Duodenal mucosa (tissue), 2 donors: ENCODE results near the gene BRAP.

Experiments used
- H3K27ac ChIP-seq: one replicate; pipeline ENCODE4 v1.7.0; 2013; ENCODE audit warnings: low read depth, low read length
- H3K27me3 ChIP-seq, 2 donors: one replicate each; pipeline ENCODE4 v1.7.0; 2013; ENCODE audit warnings: low read length in 2 of 2, control low read depth in 1 of 2; ENCODE audit not compliant: insufficient read depth in 2 of 2, control insufficient read depth in 1 of 2
- H3K36me3 ChIP-seq, 2 donors: one replicate each; pipeline ENCODE4 v1.7.0; 2013; ENCODE audit warnings: low read length in 2 of 2, control low read depth in 1 of 2; ENCODE audit not compliant: insufficient read depth in 2 of 2, control insufficient read depth in 1 of 2
- H3K4me1 ChIP-seq, 2 donors: one replicate each; pipeline ENCODE4 v1.7.0; 2013; ENCODE audit warnings: low read length in 2 of 2, control low read depth in 1 of 2; ENCODE audit not compliant: insufficient read depth in 2 of 2, control insufficient read depth in 1 of 2
- H3K4me3 ChIP-seq, 2 donors: one replicate each; pipeline ENCODE4 v1.7.0; 2013; ENCODE audit warnings: low read length in 2 of 2, low read depth in 1 of 2
- H3K9ac ChIP-seq, 2 donors: one replicate each; pipeline ENCODE4 v1.7.0; 2013; ENCODE audit warnings: low read length in 2 of 2, low read depth in 1 of 2
- H3K9me3 ChIP-seq, 2 donors: one replicate each; pipeline ENCODE4 v1.7.0; 2013; ENCODE audit warnings: low read length in 2 of 2, control low read depth in 1 of 2; ENCODE audit not compliant: control insufficient read depth in 1 of 2

Gene BRAP

GRCh38 chr12:111645433-111645832 lies 40.3 kb downstream of the BRAP start:
- peaks cover 6 to 8% of the 10 kb centered on the region in 2 donors for H3K4me1 ChIP-seq
- peaks cover 17 to 72% of the 10 kb centered on the region in 2 donors for H3K36me3 ChIP-seq
- H3K27me3 ChIP-seq = no peaks in the 10 kb centered on the region
- no peak overlapping the region for H3K27ac ChIP-seq
- no peaks in the 10 kb centered on the region for H3K9me3 ChIP-seq
- no peak overlapping the region for H3K9ac ChIP-seq
- no peak overlapping the region for H3K4me3 ChIP-seq

GRCh38 chr12:111643427-111643826 lies 42.3 kb downstream of the BRAP start:
- no peak overlapping the region for H3K27ac ChIP-seq
- H3K27me3 ChIP-seq = no peaks in the 10 kb centered on the region
- H3K4me3 ChIP-seq = no peak overlapping the region
- no peaks in the 10 kb centered on the region for H3K9me3 ChIP-seq
- no peak overlapping the region for H3K9ac ChIP-seq
- H3K4me1 ChIP-seq = peaks cover 6 to 8% of the 10 kb centered on the region in 2 donors
- H3K36me3 ChIP-seq = peaks cover 9 to 60% of the 10 kb centered on the region in 2 donors

- no peaks in the 10 kb centered on the region for H3K27me3 ChIP-seq
- no peak overlapping the region for H3K9ac ChIP-seq
- peaks cover 9 to 60% of the 10 kb centered on the region in 2 donors for H3K36me3 ChIP-seq
- peaks cover 6 to 8% of the 10 kb centered on the region in 2 donors for H3K4me1 ChIP-seq
- peak overlapping the region; percentile 3 for H3K27ac ChIP-seq
- H3K4me3 ChIP-seq = no peak overlapping the region
- no peaks in the 10 kb centered on the region for H3K9me3 ChIP-seq
Observed at GRCh38 chr12:111642681-111643426, 42.9 kb downstream of the BRAP start.

- H3K27me3 ChIP-seq = no peaks in the 10 kb centered on the region
- H3K27ac ChIP-seq = no peak overlapping the region
- no peak overlapping the region for H3K4me3 ChIP-seq
- H3K9me3 ChIP-seq = no peaks in the 10 kb centered on the region
- peaks cover 6 to 10% of the 10 kb centered on the region in 2 donors for H3K4me1 ChIP-seq
- peaks cover 9 to 39% of the 10 kb centered on the region in 2 donors for H3K36me3 ChIP-seq
- no peak overlapping the region for H3K9ac ChIP-seq
Observed at GRCh38 chr12:111640506-111640905, 45.2 kb downstream of the BRAP start.

- Histone ChIP-seq H3K27ac (no peak overlapping the region), H3K9me3 (no peaks in the 10 kb centered on the region), H3K4me3 (no peak overlapping the region), H3K27me3 (no peaks in the 10 kb centered on the region), H3K4me1 (peaks cover 5 to 6% of the 10 kb centered on the region in 2 donors), H3K9ac (no peak overlapping the region), H3K36me3 (peaks cover 0 to 20% of the 10 kb centered on the region in 2 donors)
Observed at GRCh38 chr12:111638556-111638955, 47.2 kb downstream of the BRAP start.

- Histone ChIP-seq H3K27me3 (no peaks in the 10 kb centered on the region), H3K9me3 (no peaks in the 10 kb centered on the region), H3K36me3 (peaks cover 0 to 4% of the 10 kb centered on the region in 2 donors), H3K4me1 (peaks cover 0 to 3% of the 10 kb centered on the region in 2 donors), H3K27ac (no peak overlapping the region), H3K9ac (no peak overlapping the region), H3K4me3 (no peak overlapping the region)
Observed at GRCh38 chr12:111636209-111636945, 49.4 kb downstream of the BRAP start.

GRCh38 chr12:111635524-111635923 lies 50.2 kb downstream of the BRAP start:
- Histone ChIP-seq H3K9me3 (no peaks in the 10 kb centered on the region), H3K36me3 (peaks cover 0 to 3% of the 10 kb centered on the region in 2 donors), H3K9ac (no peak overlapping the region)

GRCh38 chr12:111628505-111629260 lies 57.1 kb downstream of the BRAP start:
- Histone ChIP-seq H3K36me3 (no peaks in the 10 kb centered on the region), H3K4me1 (no peaks in the 10 kb centered on the region), H3K9ac (no peak overlapping the region), H3K27me3 (no peaks in the 10 kb centered on the region), H3K27ac (no peak overlapping the region), H3K4me3 (no peak overlapping the region), H3K9me3 (no peaks in the 10 kb centered on the region)

More at GRCh38 chr12:111635524-111635923, 50.2 kb downstream of the BRAP start:
- Histone ChIP-seq H3K27me3 (no peaks in the 10 kb centered on the region), H3K27ac (no peak overlapping the region), H3K4me1 (peaks cover 0 to 3% of the 10 kb centered on the region in 2 donors), H3K4me3 (no peak overlapping the region)

- no peaks in the 10 kb centered on the region for H3K9me3 ChIP-seq
- H3K4me3 ChIP-seq = no peak overlapping the region
- no peak overlapping the region for H3K27ac ChIP-seq
- H3K27me3 ChIP-seq = no peaks in the 10 kb centered on the region
- no peaks in the 10 kb centered on the region for H3K4me1 ChIP-seq
- no peak overlapping the region for H3K9ac ChIP-seq
- H3K36me3 ChIP-seq = no peaks in the 10 kb centered on the region
Observed at GRCh38 chr12:111626230-111626629, 59.5 kb downstream of the BRAP start.

GRCh38 chr12:111624540-111624939 lies 61.2 kb downstream of the BRAP start:
- H3K4me1 ChIP-seq = no peaks in the 10 kb centered on the region
- H3K27ac ChIP-seq = no peak overlapping the region
- H3K9ac ChIP-seq = no peak overlapping the region
- H3K9me3 ChIP-seq = no peaks in the 10 kb centered on the region
- no peak overlapping the region for H3K4me3 ChIP-seq
- no peaks in the 10 kb centered on the region for H3K36me3 ChIP-seq
- H3K27me3 ChIP-seq = no peaks in the 10 kb centered on the region
